ENCODE results near the gene FYB2.

FYB2 gene

GRCh38 chr1:56713112-56713511, 106.1 kb downstream of the FYB2 start:
- ATAC-seq: no peak
- TF ChIP-seq SNAI2 (CRISPR knock-in tag; IDR thresholded peaks at IDR 0.05) (no peak), ISL1 (CRISPR knock-in tag; IDR thresholded peaks at IDR 0.05) (no peak), ZNF8 (CRISPR knock-in tag; IDR thresholded peaks at IDR 0.05) (no peak)

GRCh38 chr1:56712150-56712549, 107.1 kb downstream of the FYB2 start:
- TF ChIP-seq ZNF8 (CRISPR knock-in tag; IDR thresholded peaks at IDR 0.05) (no peak), CSDC2 (CRISPR knock-in tag; IDR thresholded peaks at IDR 0.05) (no peak), ARNTL (CRISPR knock-in tag; IDR thresholded peaks at IDR 0.05; ENCODE audit: borderline replicate concordance, low read depth) (no peak), ESRRG (CRISPR knock-in tag; IDR thresholded peaks at IDR 0.05) (no peak), ZNF70 (CRISPR knock-in tag; IDR thresholded peaks at IDR 0.05) (no peak), TOX (CRISPR knock-in tag; IDR thresholded peaks at IDR 0.05; ENCODE audit: borderline replicate concordance) (no peak), CSRNP3 (CRISPR knock-in tag; IDR thresholded peaks at IDR 0.05) (no peak), SNAI2 (CRISPR knock-in tag; IDR thresholded peaks at IDR 0.05) (no peak), ZFP30 (CRISPR knock-in tag; IDR thresholded peaks at IDR 0.05) (no peak), PPARA (CRISPR knock-in tag; IDR thresholded peaks at IDR 0.05; ENCODE audit: borderline replicate concordance) (no peak), ZC3H10 (CRISPR knock-in tag; IDR thresholded peaks at IDR 0.05) (no peak), BACH2 (CRISPR knock-in tag; IDR thresholded peaks at IDR 0.05; ENCODE audit: borderline replicate concordance) (no peak), ZFP3 (CRISPR knock-in tag; IDR thresholded peaks at IDR 0.05) (no peak), GLIS3 (CRISPR knock-in tag; IDR thresholded peaks at IDR 0.05) (no peak)
- TF ChIP-seq, protein P1, sequence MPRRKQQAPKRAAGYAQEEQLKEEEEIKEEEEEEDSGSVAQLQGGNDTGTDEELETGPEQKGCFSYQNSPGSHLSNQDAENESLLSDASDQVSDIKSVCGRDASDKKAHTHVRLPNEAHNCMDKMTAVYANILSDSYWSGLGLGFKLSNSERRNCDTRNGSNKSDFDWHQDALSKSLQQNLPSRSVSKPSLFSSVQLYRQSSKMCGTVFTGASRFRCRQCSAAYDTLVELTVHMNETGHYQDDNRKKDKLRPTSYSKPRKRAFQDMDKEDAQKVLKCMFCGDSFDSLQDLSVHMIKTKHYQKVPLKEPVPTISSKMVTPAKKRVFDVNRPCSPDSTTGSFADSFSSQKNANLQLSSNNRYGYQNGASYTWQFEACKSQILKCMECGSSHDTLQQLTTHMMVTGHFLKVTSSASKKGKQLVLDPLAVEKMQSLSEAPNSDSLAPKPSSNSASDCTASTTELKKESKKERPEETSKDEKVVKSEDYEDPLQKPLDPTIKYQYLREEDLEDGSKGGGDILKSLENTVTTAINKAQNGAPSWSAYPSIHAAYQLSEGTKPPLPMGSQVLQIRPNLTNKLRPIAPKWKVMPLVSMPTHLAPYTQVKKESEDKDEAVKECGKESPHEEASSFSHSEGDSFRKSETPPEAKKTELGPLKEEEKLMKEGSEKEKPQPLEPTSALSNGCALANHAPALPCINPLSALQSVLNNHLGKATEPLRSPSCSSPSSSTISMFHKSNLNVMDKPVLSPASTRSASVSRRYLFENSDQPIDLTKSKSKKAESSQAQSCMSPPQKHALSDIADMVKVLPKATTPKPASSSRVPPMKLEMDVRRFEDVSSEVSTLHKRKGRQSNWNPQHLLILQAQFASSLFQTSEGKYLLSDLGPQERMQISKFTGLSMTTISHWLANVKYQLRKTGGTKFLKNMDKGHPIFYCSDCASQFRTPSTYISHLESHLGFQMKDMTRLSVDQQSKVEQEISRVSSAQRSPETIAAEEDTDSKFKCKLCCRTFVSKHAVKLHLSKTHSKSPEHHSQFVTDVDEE (CRISPR knock-in tag; IDR thresholded peaks at IDR 0.05): no peak
- TF ChIP-seq, protein P2, sequence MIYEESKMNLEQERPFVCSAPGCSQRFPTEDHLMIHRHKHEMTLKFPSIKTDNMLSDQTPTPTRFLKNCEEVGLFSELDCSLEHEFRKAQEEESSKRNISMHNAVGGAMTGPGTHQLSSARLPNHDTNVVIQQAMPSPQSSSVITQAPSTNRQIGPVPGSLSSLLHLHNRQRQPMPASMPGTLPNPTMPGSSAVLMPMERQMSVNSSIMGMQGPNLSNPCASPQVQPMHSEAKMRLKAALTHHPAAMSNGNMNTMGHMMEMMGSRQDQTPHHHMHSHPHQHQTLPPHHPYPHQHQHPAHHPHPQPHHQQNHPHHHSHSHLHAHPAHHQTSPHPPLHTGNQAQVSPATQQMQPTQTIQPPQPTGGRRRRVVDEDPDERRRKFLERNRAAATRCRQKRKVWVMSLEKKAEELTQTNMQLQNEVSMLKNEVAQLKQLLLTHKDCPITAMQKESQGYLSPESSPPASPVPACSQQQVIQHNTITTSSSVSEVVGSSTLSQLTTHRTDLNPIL (CRISPR knock-in tag; IDR thresholded peaks at IDR 0.05; ENCODE audit: low read depth): no peak
- TF ChIP-seq, protein P3, sequence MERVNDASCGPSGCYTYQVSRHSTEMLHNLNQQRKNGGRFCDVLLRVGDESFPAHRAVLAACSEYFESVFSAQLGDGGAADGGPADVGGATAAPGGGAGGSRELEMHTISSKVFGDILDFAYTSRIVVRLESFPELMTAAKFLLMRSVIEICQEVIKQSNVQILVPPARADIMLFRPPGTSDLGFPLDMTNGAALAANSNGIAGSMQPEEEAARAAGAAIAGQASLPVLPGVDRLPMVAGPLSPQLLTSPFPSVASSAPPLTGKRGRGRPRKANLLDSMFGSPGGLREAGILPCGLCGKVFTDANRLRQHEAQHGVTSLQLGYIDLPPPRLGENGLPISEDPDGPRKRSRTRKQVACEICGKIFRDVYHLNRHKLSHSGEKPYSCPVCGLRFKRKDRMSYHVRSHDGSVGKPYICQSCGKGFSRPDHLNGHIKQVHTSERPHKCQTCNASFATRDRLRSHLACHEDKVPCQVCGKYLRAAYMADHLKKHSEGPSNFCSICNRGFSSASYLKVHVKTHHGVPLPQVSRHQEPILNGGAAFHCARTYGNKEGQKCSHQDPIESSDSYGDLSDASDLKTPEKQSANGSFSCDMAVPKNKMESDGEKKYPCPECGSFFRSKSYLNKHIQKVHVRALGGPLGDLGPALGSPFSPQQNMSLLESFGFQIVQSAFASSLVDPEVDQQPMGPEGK (CRISPR knock-in tag; IDR thresholded peaks at IDR 0.05; ENCODE audit: borderline replicate concordance): no peak
- no peak for ATAC-seq

GRCh38 chr1:56710646-56711045, 108.6 kb downstream of the FYB2 start:
- ATAC-seq: peak; percentile 86
- TF ChIP-seq ISL1 (CRISPR knock-in tag; IDR thresholded peaks at IDR 0.05) (peak; percentile 69), CSRNP3 (CRISPR knock-in tag; IDR thresholded peaks at IDR 0.05) (no peak), TOX (CRISPR knock-in tag; IDR thresholded peaks at IDR 0.05; ENCODE audit: borderline replicate concordance) (0 out of 2 replicates have a peak, but pooled peaks have one; percentile 22)

- TF ChIP-seq GLIS3 (CRISPR knock-in tag; IDR thresholded peaks at IDR 0.05) (no peak), TOX (CRISPR knock-in tag; IDR thresholded peaks at IDR 0.05; ENCODE audit: borderline replicate concordance) (no peak), ZC3H10 (CRISPR knock-in tag; IDR thresholded peaks at IDR 0.05) (no peak), ZNF70 (CRISPR knock-in tag; IDR thresholded peaks at IDR 0.05) (no peak), ZNF8 (CRISPR knock-in tag; IDR thresholded peaks at IDR 0.05) (no peak), ZNF565 (CRISPR knock-in tag; conservative IDR thresholded peaks at IDR 0.05; ENCODE audit: low read depth) (no peak), ESRRG (CRISPR knock-in tag; IDR thresholded peaks at IDR 0.05) (no peak), OSR1 (CRISPR knock-in tag; IDR thresholded peaks at IDR 0.05) (no peak)
- TF ChIP-seq, protein P2 (CRISPR knock-in tag; IDR thresholded peaks at IDR 0.05; ENCODE audit: low read depth): no peak
- TF ChIP-seq, protein P4, sequence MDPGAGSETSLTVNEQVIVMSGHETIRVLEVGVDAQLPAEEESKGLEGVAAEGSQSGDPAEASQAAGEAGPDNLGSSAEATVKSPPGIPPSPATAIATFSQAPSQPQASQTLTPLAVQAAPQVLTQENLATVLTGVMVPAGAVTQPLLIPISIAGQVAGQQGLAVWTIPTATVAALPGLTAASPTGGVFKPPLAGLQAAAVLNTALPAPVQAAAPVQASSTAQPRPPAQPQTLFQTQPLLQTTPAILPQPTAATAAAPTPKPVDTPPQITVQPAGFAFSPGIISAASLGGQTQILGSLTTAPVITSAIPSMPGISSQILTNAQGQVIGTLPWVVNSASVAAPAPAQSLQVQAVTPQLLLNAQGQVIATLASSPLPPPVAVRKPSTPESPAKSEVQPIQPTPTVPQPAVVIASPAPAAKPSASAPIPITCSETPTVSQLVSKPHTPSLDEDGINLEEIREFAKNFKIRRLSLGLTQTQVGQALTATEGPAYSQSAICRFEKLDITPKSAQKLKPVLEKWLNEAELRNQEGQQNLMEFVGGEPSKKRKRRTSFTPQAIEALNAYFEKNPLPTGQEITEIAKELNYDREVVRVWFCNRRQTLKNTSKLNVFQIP (CRISPR knock-in tag; IDR thresholded peaks at IDR 0.05; ENCODE audit: borderline replicate concordance, low read depth): no peak
- ATAC-seq: peak; percentile 43
Measured at GRCh38 chr1:56709995-56710394, 109.2 kb downstream of the FYB2 start.
